HEK293 (cell line): ENCODE data around the gene EIF4G3.

Experiments used
- GLI2 ChIP-seq: fragments of 450-650 bp; formaldehyde crosslinking; IDR thresholded peaks from 2 replicates; pipeline ENCODE4; 2017; ENCODE audit warnings: missing biosample characterization, missing genetic modification characterization, low read depth, borderline replicate concordance
- OSR2 ChIP-seq: fragments of 450-650 bp; formaldehyde crosslinking; IDR thresholded peaks from 2 replicates; pipeline ENCODE4 v1.5.1; 2016; ENCODE audit warnings: missing biosample characterization, missing genetic modification characterization
- OVOL3 ChIP-seq: fragments of 450-650 bp; formaldehyde crosslinking; IDR thresholded peaks from 2 replicates; pipeline ENCODE4 v1.5.1; 2016; ENCODE audit warnings: missing biosample characterization, missing genetic modification characterization
- REPIN1 ChIP-seq: fragments of 450-650 bp; formaldehyde crosslinking; IDR thresholded peaks from 2 replicates; pipeline ENCODE4 v1.5.1; 2017; ENCODE audit warnings: missing biosample characterization, missing genetic modification characterization, low read depth
- SP7 ChIP-seq: fragments of 450-650 bp; formaldehyde crosslinking; IDR thresholded peaks from 2 replicates; pipeline ENCODE4 v1.5.1; 2016; ENCODE audit warnings: missing biosample characterization, missing genetic modification characterization
- ZBTB48 ChIP-seq: fragments of 450-650 bp; formaldehyde crosslinking; IDR thresholded peaks from 2 replicates; pipeline ENCODE4 v1.5.1; 2016; ENCODE audit warnings: missing biosample characterization, missing genetic modification characterization
- ZNF132 ChIP-seq: fragments of 450-650 bp; formaldehyde crosslinking; IDR thresholded peaks from 2 replicates; pipeline ENCODE4 v1.5.1; 2017; ENCODE audit warnings: missing biosample characterization, missing genetic modification characterization, borderline replicate concordance
- ZNF157 ChIP-seq: fragments of 450-650 bp; formaldehyde crosslinking; IDR thresholded peaks from 2 replicates; pipeline ENCODE4 v1.5.1; 2016; ENCODE audit warnings: missing biosample characterization, missing genetic modification characterization
- ZNF302 ChIP-seq: fragments of 450-650 bp; formaldehyde crosslinking; IDR thresholded peaks from 2 replicates; pipeline ENCODE4 v1.5.1; 2016; ENCODE audit warnings: missing biosample characterization, missing genetic modification characterization, low read depth
- ZNF350 ChIP-seq: fragments of 450-650 bp; formaldehyde crosslinking; IDR thresholded peaks from 2 replicates; pipeline ENCODE4 v1.5.0; 2017; ENCODE audit warnings: missing biosample characterization, mild to moderate bottlenecking, missing genetic modification characterization
- ZNF404 ChIP-seq: fragments of 450-650 bp; formaldehyde crosslinking; IDR thresholded peaks from 2 replicates; pipeline ENCODE4 v1.5.1; 2017; ENCODE audit warnings: missing biosample characterization, missing genetic modification characterization
- ZNF521 ChIP-seq: fragments of 450-650 bp; formaldehyde crosslinking; IDR thresholded peaks from 2 replicates; pipeline ENCODE4 v1.5.1; 2017; ENCODE audit warnings: missing biosample characterization, mild to moderate bottlenecking, missing genetic modification characterization
- ZNF555 ChIP-seq: fragments of 450-650 bp; formaldehyde crosslinking; conservative IDR thresholded peaks from 2 replicates; pipeline ENCODE4 v1.5.1; 2017; ENCODE audit warnings: missing biosample characterization, mild to moderate bottlenecking, missing genetic modification characterization, inconsistent platforms
- ZNF558 ChIP-seq: fragments of 450-650 bp; formaldehyde crosslinking; IDR thresholded peaks from 2 replicates; pipeline ENCODE4 v1.5.1; 2016; ENCODE audit warnings: missing biosample characterization, missing genetic modification characterization
- ZNF561 ChIP-seq: fragments of 450-650 bp; IDR thresholded peaks from 2 replicates; pipeline ENCODE4 v1.5.1; 2018; ENCODE audit warnings: missing biosample characterization, missing genetic modification characterization, borderline replicate concordance
- ZNF600 ChIP-seq: fragments of 450-650 bp; formaldehyde crosslinking; IDR thresholded peaks from 2 replicates; pipeline ENCODE4 v1.5.1; 2016; ENCODE audit warnings: missing biosample characterization, missing genetic modification characterization
- ZNF610 ChIP-seq: fragments of 450-650 bp; formaldehyde crosslinking; IDR thresholded peaks from 2 replicates; pipeline ENCODE4 v1.5.1; 2016; ENCODE audit warnings: missing biosample characterization, missing genetic modification characterization, borderline replicate concordance
- ZNF623 ChIP-seq: fragments of 450-650 bp; formaldehyde crosslinking; IDR thresholded peaks from 2 replicates; pipeline ENCODE4 v1.5.1; 2016; ENCODE audit warnings: missing biosample characterization, missing genetic modification characterization
- ZNF654 ChIP-seq: fragments of 450-650 bp; formaldehyde crosslinking; IDR thresholded peaks from 2 replicates; pipeline ENCODE4 v1.5.1; 2016; ENCODE audit warnings: low read depth, missing biosample characterization, missing genetic modification characterization
- ZNF660 ChIP-seq: fragments of 450-650 bp; IDR thresholded peaks from 2 replicates; pipeline ENCODE4 v1.5.1; 2018; ENCODE audit warnings: missing biosample characterization, mild to moderate bottlenecking, missing genetic modification characterization
- ZNF777 ChIP-seq: fragments of 450-650 bp; formaldehyde crosslinking; IDR thresholded peaks from 2 replicates; pipeline ENCODE4 v1.5.1; 2017; ENCODE audit warnings: missing biosample characterization, missing genetic modification characterization, borderline replicate concordance
- ZNF830 ChIP-seq: fragments of 450-650 bp; IDR thresholded peaks from 2 replicates; pipeline ENCODE4 v1.5.0; 2018; ENCODE audit warnings: missing biosample characterization, missing genetic modification characterization, low read depth, mild to moderate bottlenecking, moderate library complexity
- ZSCAN30 ChIP-seq: fragments of 450-650 bp; IDR thresholded peaks from 2 replicates; pipeline ENCODE4 v1.5.1; 2018; ENCODE audit warnings: missing biosample characterization, mild to moderate bottlenecking, missing genetic modification characterization, moderate library complexity
- TF ChIP-seq, protein P1 (sequence below): fragments of 450-650 bp; formaldehyde crosslinking; IDR thresholded peaks from 2 replicates; pipeline ENCODE4 v1.5.1; 2016; ENCODE audit warnings: missing biosample characterization, missing genetic modification characterization
- TF ChIP-seq, protein P2 (sequence below): fragments of 450-650 bp; formaldehyde crosslinking; IDR thresholded peaks from 2 replicates; pipeline ENCODE4 v1.5.1; 2016; ENCODE audit warnings: missing biosample characterization, missing genetic modification characterization
- TF ChIP-seq, protein P3 (sequence below): fragments of 450-650 bp; formaldehyde crosslinking; IDR thresholded peaks from 2 replicates; pipeline ENCODE4 v1.5.1; 2016; ENCODE audit warnings: missing biosample characterization, missing genetic modification characterization
- TF ChIP-seq, protein P4 (sequence below): fragments of 450-650 bp; IDR thresholded peaks from 2 replicates; pipeline ENCODE4 v1.5.1; 2018; ENCODE audit warnings: missing biosample characterization, missing genetic modification characterization

The EIF4G3 gene

DNA sequence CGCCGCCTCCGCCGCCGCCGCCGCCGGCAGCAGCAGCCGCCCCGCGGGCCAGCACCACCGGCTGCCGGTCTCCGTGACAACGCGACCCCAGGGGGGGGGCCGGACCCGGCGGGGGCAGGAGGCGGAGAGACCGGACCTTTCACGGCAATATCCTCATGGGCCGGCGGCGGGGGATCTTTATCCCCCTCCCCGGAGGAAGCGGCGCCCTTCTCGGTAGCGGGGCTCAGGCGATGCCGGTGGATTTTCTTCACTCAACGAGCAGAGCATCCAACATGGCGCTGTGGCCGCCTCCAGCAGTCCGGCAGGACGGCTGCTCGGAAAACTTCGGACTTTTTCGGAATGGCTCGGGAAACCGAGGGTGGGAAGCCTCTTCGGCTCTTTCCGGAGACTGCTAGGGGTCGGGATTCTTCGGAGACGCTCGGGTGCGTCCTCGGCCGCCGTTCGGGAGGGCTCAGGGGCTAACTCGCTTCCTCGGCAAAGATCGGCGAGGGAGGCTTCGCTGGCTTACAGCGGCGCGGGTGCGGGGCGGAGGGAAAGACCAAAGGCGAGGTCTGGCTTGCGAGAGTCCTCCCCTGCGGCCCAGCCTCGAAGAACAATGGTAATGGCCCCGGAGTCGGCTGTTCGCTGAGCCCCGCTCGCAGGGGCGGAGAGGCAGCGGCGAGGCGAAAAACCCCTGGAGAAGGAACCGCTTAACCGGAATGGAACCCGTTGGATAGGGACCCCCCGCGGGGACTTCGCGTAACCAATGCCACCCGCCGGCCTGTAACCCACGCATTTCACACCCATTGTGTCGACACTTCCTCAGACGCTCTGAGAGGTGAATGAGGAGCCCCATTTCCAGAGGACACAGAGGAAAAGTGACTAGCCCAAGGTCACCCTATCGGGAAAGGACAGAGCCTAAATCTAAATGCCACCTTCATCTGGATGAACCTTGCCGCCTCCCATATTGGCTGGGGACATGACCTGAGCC, at the start of gene EIF4G3 (continued):
- TF ChIP-seq, protein P1, sequence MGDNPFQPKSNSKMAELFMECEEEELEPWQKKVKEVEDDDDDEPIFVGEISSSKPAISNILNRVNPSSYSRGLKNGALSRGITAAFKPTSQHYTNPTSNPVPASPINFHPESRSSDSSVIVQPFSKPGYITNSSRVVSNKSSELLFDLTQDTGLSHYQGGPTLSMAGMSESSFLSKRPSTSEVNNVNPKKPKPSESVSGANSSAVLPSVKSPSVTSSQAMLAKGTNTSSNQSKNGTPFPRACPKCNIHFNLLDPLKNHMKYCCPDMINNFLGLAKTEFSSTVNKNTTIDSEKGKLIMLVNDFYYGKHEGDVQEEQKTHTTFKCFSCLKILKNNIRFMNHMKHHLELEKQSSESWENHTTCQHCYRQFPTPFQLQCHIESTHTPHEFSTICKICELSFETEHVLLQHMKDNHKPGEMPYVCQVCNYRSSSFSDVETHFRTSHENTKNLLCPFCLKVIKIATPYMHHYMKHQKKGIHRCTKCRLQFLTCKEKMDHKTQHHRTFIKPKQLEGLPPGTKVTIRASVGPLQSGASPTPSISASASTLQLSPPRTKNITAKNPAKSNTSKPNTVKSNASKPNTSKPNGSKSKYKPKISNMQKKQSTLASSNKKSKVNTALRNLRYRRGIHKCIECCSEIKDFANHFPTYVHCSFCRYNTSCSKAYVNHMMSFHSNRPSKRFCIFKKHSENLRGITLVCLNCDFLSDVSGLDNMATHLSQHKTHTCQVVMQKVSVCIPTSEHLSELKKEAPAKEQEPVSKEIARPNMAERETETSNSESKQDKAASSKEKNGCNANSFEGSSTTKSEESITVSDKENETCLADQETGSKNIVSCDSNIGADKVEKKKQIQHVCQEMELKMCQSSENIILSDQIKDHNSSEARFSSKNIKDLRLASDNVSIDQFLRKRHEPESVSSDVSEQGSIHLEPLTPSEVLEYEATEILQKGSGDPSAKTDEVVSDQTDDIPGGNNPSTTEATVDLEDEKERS (tag by site-specific recombination) = no peak
- no peak for TF ChIP-seq ZNF302 (tag by site-specific recombination)
- TF ChIP-seq ZNF555 (tag by site-specific recombination) = no peak
- no peak for TF ChIP-seq ZNF521 (tag by site-specific recombination)
- 0 out of 2 replicates have a peak, but pooled peaks have one; percentile 22 for TF ChIP-seq OVOL3
- TF ChIP-seq ZSCAN30 (tag by site-specific recombination) = peak; percentile 89
- peak; percentile 62; the same call in 1 of the 2 replicates for TF ChIP-seq ZNF610 (tag by site-specific recombination)
- TF ChIP-seq ZNF623 (tag by site-specific recombination) = no peak
- TF ChIP-seq ZNF654 (tag by site-specific recombination) = no peak
- TF ChIP-seq, protein P2, sequence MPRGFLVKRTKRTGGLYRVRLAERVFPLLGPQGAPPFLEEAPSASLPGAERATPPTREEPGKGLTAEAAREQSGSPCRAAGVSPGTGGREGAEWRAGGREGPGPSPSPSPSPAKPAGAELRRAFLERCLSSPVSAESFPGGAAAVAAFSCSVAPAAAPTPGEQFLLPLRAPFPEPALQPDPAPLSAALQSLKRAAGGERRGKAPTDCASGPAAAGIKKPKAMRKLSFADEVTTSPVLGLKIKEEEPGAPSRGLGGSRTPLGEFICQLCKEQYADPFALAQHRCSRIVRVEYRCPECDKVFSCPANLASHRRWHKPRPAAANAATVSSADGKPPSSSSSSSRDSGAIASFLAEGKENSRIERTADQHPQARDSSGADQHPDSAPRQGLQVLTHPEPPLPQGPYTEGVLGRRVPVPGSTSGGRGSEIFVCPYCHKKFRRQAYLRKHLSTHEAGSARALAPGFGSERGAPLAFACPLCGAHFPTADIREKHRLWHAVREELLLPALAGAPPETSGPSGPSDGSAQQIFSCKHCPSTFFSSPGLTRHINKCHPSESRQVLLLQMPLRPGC (tag by site-specific recombination) = 0 out of 2 replicates have a peak, but pooled peaks have one; percentile 36
- TF ChIP-seq ZNF404 = no peak
- TF ChIP-seq, protein P3, sequence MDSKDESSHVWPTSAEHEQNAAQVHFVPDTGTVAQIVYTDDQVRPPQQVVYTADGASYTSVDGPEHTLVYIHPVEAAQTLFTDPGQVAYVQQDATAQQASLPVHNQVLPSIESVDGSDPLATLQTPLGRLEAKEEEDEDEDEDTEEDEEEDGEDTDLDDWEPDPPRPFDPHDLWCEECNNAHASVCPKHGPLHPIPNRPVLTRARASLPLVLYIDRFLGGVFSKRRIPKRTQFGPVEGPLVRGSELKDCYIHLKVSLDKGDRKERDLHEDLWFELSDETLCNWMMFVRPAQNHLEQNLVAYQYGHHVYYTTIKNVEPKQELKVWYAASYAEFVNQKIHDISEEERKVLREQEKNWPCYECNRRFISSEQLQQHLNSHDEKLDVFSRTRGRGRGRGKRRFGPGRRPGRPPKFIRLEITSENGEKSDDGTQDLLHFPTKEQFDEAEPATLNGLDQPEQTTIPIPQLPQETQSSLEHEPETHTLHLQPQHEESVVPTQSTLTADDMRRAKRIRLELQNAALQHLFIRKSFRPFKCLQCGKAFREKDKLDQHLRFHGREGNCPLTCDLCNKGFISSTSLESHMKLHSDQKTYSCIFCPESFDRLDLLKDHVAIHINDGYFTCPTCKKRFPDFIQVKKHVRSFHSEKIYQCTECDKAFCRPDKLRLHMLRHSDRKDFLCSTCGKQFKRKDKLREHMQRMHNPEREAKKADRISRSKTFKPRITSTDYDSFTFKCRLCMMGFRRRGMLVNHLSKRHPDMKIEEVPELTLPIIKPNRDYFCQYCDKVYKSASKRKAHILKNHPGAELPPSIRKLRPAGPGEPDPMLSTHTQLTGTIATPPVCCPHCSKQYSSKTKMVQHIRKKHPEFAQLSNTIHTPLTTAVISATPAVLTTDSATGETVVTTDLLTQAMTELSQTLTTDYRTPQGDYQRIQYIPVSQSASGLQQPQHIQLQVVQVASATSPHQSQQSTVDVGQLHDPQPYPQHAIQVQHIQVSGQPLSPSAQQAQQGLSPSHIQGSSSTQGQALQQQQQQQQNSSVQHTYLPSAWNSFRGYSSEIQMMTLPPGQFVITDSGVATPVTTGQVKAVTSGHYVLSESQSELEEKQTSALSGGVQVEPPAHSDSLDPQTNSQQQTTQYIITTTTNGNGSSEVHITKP (tag by site-specific recombination) = peak; percentile 96
- no peak for TF ChIP-seq OSR2
- TF ChIP-seq SP7 (tag by site-specific recombination) = peak; percentile 70
- no peak for TF ChIP-seq ZNF830
- TF ChIP-seq ZBTB48 (tag by site-specific recombination) = peak; percentile 45; the same call in 1 of the 2 replicates
- no peak for TF ChIP-seq GLI2 (tag by site-specific recombination)
- TF ChIP-seq ZNF558 (tag by site-specific recombination) = no peak
- no peak for TF ChIP-seq ZNF132
- TF ChIP-seq ZNF561 (tag by site-specific recombination) = peak; percentile 63; the same call in 1 of the 2 replicates
- no peak for TF ChIP-seq ZNF157 (tag by site-specific recombination)
- TF ChIP-seq ZNF660 = peak; percentile 78
- TF ChIP-seq REPIN1 (tag by site-specific recombination) = no peak
- TF ChIP-seq ZNF600 = 0 out of 2 replicates have a peak, but pooled peaks have one; percentile 33
- TF ChIP-seq ZNF777 = no peak
- no peak for TF ChIP-seq ZNF350 (tag by site-specific recombination)
- TF ChIP-seq, protein P4, sequence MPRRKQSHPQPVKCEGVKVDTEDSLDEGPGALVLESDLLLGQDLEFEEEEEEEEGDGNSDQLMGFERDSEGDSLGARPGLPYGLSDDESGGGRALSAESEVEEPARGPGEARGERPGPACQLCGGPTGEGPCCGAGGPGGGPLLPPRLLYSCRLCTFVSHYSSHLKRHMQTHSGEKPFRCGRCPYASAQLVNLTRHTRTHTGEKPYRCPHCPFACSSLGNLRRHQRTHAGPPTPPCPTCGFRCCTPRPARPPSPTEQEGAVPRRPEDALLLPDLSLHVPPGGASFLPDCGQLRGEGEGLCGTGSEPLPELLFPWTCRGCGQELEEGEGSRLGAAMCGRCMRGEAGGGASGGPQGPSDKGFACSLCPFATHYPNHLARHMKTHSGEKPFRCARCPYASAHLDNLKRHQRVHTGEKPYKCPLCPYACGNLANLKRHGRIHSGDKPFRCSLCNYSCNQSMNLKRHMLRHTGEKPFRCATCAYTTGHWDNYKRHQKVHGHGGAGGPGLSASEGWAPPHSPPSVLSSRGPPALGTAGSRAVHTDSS (tag by site-specific recombination) = no peak
